ENCODE measurements around the gene GGA2. TPM values are rescaled to one million over a fixed set of nuclear protein-coding genes. Genes with fewer than 3 reads are reported as not detected.

GGA2 gene
- total RNA-seq, 1 donor, result 38.7 TPM

DNA sequence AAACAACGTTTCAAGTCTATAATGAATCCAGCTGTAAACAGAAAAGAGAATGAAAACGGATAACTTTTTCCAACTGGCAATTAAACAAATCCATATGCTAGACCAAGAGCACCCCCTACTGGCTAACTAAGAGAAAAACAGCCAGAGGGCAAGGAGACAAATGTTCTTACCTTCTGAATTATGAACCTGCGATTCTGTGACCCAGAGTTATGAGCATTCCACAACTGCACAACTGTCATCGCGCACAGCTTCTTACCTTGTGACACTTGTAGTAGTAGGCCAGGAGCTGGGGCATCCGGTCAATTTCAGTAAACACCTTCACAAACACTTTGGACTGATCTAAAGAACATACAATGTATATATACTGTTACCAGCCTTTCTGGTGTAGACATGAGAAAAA is 75.9 kb downstream of the GGA2 start:
- DNase-seq (ENCODE audit: low read depth), result peak; percentile 85

DNA sequence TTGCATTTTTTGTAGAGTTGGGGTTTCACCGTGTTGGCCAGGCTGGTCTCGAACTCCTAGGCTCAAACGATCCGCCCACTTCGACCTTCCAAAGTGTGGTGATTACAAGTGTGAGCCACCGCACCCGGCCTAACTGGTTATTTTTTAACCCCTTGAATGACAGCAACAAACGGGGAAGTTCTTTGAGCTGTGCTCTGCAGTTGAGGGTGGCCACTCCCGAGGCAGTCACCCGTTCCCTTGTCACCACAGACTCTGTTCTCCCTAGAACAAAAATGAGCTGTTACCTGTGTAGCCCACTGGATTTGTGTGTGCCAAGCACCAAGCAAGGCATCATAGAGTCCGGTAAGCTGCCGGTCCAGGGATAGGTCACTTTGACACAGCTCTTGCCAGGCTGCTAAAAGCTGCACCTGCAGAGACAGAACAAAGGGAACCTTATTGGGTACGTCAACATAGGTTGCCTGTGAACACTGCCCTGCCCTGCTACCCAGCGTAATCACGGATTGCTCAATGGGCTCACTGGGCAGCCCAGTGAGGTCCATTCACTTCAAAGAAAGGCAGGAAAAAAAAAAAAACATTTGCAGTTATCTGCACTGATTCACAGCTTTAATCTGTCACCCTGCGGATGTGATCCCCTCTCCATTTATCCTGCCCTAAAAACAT is 76.9 kb downstream of the GGA2 start:
- DNase-seq (ENCODE audit: low read depth), result no peak
- TF ChIP-seq, protein P1, sequence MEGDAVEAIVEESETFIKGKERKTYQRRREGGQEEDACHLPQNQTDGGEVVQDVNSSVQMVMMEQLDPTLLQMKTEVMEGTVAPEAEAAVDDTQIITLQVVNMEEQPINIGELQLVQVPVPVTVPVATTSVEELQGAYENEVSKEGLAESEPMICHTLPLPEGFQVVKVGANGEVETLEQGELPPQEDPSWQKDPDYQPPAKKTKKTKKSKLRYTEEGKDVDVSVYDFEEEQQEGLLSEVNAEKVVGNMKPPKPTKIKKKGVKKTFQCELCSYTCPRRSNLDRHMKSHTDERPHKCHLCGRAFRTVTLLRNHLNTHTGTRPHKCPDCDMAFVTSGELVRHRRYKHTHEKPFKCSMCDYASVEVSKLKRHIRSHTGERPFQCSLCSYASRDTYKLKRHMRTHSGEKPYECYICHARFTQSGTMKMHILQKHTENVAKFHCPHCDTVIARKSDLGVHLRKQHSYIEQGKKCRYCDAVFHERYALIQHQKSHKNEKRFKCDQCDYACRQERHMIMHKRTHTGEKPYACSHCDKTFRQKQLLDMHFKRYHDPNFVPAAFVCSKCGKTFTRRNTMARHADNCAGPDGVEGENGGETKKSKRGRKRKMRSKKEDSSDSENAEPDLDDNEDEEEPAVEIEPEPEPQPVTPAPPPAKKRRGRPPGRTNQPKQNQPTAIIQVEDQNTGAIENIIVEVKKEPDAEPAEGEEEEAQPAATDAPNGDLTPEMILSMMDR (IDR thresholded peaks at IDR 0.05; ENCODE audit: insufficient read depth, low read length), result no peak
- H3K4me3 ChIP-seq (ENCODE audit: low read depth, low read length), result no peak overlapping the region

More for the DNA sequence above, 75.9 kb downstream of the GGA2 start:
- TF ChIP-seq, protein P1 (IDR thresholded peaks at IDR 0.05; ENCODE audit: insufficient read depth, low read length), result peak; percentile 86
- H3K4me3 ChIP-seq (ENCODE audit: low read depth, low read length), result no peak overlapping the region

DNA sequence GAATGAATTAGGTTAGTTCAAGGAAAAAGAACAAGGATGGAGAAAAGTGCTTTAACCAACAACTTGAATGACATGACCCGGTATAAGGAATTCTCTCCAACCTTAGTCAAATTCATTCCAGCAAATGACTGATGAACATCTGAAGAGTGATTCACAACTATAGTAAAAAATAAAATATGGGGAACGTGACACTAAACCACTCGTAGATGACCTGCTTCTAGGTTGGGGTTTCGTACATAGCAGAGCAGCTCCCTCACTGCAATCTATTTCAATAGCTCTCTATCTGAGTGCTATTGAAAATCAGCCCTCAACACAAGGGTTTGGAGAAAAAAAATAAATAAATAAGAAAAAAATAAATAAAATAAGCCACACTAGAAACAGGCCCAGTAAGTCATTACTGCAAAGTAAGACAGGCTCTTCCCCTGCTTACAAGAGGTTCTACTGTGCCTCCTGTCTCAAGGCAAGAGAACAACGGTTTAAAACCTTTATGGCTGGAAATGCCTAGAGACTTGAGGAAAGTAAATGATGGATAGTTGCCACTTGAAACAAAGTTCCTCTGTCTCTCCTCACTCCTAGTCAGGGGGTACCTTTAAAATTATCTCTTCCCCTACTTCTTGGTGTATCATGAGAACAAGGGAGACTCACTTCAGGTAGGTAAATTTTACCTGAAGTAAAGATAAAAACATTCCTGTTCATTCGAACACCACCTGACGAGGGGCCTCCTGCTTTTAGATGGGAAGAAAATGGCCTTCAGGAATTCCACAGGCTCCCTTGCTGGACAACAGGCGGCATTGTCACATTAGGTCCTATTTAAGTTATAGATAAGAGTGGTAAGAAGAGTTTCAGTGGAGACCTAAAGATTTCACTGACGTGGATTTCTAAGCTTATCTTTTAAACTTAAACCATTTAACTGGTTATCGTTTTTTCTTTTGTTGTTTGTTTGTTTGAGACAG is 77.8 kb downstream of the GGA2 start:
- no peak for DNase-seq (ENCODE audit: low read depth)
- no peak overlapping the region for H3K4me3 ChIP-seq (ENCODE audit: low read depth, low read length)
- TF ChIP-seq, protein P1 (IDR thresholded peaks at IDR 0.05; ENCODE audit: insufficient read depth, low read length), result no peak

DNA sequence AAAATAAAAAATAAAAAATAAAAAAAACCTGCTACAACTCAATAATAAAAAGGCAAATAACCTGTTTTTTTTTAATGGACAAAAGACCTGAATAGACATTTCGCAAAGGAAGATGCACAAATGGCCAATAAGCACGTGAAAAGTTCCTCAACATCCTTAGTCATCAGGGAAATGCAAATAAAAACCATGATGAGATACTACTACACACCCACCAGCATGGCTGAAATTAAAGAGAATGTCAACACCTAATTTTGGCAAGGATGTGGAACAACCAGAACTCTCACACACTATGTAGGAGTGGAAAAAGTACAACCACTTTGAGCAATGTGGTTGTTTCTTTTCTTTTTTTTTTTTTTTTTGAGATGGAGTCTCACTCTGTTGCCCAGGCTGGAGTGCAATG is 81.9 kb downstream of the GGA2 start:
- no peak for DNase-seq (ENCODE audit: low read depth)
- H3K4me3 ChIP-seq (ENCODE audit: low read depth, low read length), result no peak overlapping the region
- TF ChIP-seq, protein P1 (IDR thresholded peaks at IDR 0.05; ENCODE audit: insufficient read depth, low read length), result no peak

DNA sequence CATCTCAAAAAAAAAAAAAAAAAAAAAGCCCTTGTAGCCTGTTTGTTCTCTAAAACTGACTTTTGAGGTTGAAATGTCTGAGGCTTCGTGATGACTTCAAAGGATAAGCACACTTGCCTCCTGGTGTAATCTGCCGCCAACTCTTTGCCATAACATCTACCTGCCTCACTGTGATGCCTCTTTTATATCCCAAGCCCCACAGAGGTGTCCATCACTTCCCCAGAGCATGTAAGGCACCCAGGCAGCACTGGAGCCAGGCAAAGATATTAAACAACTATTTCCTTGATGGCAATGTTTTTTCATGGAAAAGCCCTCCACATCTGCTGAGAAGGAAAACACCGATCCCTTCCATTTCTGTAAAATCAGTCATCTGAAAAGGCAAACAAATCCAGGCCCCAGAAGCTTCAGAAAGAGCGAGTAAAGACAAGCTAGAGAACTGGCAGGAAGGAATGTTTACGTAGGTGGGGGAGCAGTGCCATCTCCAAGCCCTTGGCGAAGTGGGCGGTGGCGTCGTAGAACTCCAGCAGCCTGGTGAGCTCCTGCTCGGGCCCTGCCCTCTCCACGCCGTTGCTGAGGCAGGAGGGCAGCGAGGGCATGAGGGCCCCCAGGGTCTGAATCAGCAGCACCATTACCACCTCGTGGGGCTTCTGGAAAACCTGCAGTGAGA is 85.9 kb downstream of the GGA2 start:
- DNase-seq (ENCODE audit: low read depth), result no peak
- H3K4me3 ChIP-seq (ENCODE audit: low read depth, low read length), result no peak overlapping the region
- TF ChIP-seq, protein P1 (IDR thresholded peaks at IDR 0.05; ENCODE audit: insufficient read depth, low read length), result no peak

DNA sequence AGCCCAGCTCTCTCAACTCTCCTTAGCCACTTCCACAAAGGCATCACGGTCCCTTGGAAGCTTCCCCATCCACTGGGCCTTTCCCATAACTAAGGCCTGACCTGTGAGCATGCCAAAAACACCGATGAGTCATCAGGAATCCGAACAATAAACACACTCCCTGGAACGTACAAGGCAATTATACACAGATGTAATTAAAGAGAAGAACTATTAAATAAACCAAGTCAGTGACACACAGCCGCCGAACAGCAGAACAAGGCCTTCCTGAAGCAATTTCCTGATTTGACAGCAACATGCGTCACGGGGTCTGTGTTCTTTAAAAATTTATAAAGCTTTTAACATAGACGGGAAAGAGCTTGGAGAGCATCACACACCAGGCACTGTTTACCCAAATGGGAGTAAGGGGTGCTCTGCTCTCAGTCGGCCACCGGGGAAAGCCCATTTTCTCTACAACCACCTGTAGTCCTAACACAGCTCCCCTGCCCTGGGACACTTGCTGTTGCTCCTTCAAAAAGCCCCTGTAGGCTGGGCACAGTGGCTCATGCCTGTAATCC is 86.7 kb downstream of the GGA2 start:
- peak; percentile 95 for DNase-seq (ENCODE audit: low read depth)
- H3K4me3 ChIP-seq (ENCODE audit: low read depth, low read length), result no peak overlapping the region
- TF ChIP-seq, protein P1 (IDR thresholded peaks at IDR 0.05; ENCODE audit: insufficient read depth, low read length), result no peak

Measured in fibroblast of the aortic adventitia (primary cell).